Activated CD4-positive, alpha-beta memory T cell treated with anti-CD3 and anti-CD28 coated beads for 36 hours (primary cell): ENCODE data around the gene PPP1R13L. TPM values are rescaled to one million over a fixed set of nuclear protein-coding genes. Genes with fewer than 3 reads are reported as not detected.

Source experiments
- CTCF ChIA-PET: fragments of 350-600 bp; sonication (Branson Sonifier 250); formaldehyde crosslinking; loops from one replicate; lab custom pipeline; 2021; ENCODE audit warnings: antibody characterized with exemption, inconsistent platforms; lab: Charles Lee
- POLR2A ChIA-PET: fragments of 350-600 bp; sonication (Branson Sonifier 250); formaldehyde crosslinking; loops from one replicate; lab custom pipeline; 2021; ENCODE audit warnings: antibody characterized with exemption; lab: Charles Lee
- DNase-seq: peaks from one replicate; pipeline ENCODE4 v3.0.0-alpha.2; 2020
- H3K27ac Mint-ChIP-seq: one replicate; pipeline ENCODE4 v1.8.0; 2021; ENCODE audit warnings: mixed read lengths
- H3K27me3 Mint-ChIP-seq: one replicate; pipeline ENCODE4 v1.8.0; 2021; ENCODE audit warnings: mixed read lengths
- H3K36me3 Mint-ChIP-seq: one replicate; pipeline ENCODE4 v1.8.0; 2021; ENCODE audit warnings: mixed read lengths
- H3K4me1 Mint-ChIP-seq: one replicate; pipeline ENCODE4 v1.8.0; 2021; ENCODE audit warnings: low read depth, mixed read lengths
- H3K4me3 Mint-ChIP-seq: one replicate; pipeline ENCODE4 v1.8.0; 2021; ENCODE audit warnings: mild to moderate bottlenecking, mixed read lengths
- H3K9me3 Mint-ChIP-seq: one replicate; pipeline ENCODE4 v1.8.0; 2021; ENCODE audit warnings: mixed read lengths
- intact Hi-C: fragments of 100-400 bp; cut with micrococcal nuclease; formaldehyde crosslinking; loops from one replicate; pipeline ENCODE4 v1.15.1; 2023
- total RNA-seq, 2 experiments: library from RNA; stranded (reverse); gene quantifications; one replicate each; pipeline ENCODE4 v1.2.3, GENCODE V29; 2021

The PPP1R13L gene
- total RNA-seq, 2 experiments from 2014 or later, result 8.1 to 9.2 TPM

GRCh38 chr19:45349430-45349941, 55.4 kb downstream of the PPP1R13L start:
- CTCF ChIA-PET, result no interaction called here
- POLR2A ChIA-PET, result no interaction called here
- intact Hi-C loops, result no loop called here
- Mint-ChIP-seq H3K36me3 (peaks cover 7% of the 10 kb centered on the region), H3K4me3 (no peak overlapping the region), H3K9me3 (no peaks in the 10 kb centered on the region), H3K27me3 (peaks cover 11% of the 10 kb centered on the region), H3K27ac (no peak overlapping the region), H3K4me1 (no peaks in the 10 kb centered on the region)
- no peak for DNase-seq

GRCh38 chr19:45349126-45349415, 55.8 kb downstream of the PPP1R13L start:
- ChIA-PET CTCF (no interaction called here), POLR2A (no interaction called here)
- no peak overlapping the region for H3K27ac Mint-ChIP-seq
- H3K36me3 Mint-ChIP-seq, result peaks cover 7% of the 10 kb centered on the region
- intact Hi-C loops, result no loop called here
- H3K4me1 Mint-ChIP-seq, result no peaks in the 10 kb centered on the region
- H3K4me3 Mint-ChIP-seq, result no peak overlapping the region
- DNase-seq, result no peak
- H3K9me3 Mint-ChIP-seq, result no peaks in the 10 kb centered on the region
- peaks cover 13% of the 10 kb centered on the region for H3K27me3 Mint-ChIP-seq

- intact Hi-C loops, result no loop called here
- H3K4me1 Mint-ChIP-seq, result no peaks in the 10 kb centered on the region
- POLR2A ChIA-PET, result no interaction called here
- H3K4me3 Mint-ChIP-seq, result no peak overlapping the region
- no peak for DNase-seq
- CTCF ChIA-PET, result no interaction called here
- H3K27me3 Mint-ChIP-seq, result peaks cover 13% of the 10 kb centered on the region
- H3K27ac Mint-ChIP-seq, result no peak overlapping the region
- H3K36me3 Mint-ChIP-seq, result peaks cover 6% of the 10 kb centered on the region
- no peaks in the 10 kb centered on the region for H3K9me3 Mint-ChIP-seq
Observed at GRCh38 chr19:45348367-45349125, 56.3 kb downstream of the PPP1R13L start.

- Mint-ChIP-seq H3K9me3 (no peaks in the 10 kb centered on the region), H3K4me1 (no peaks in the 10 kb centered on the region), H3K27ac (no peak overlapping the region), H3K36me3 (peaks cover 3% of the 10 kb centered on the region), H3K27me3 (peaks cover 13% of the 10 kb centered on the region), H3K4me3 (no peak overlapping the region)
- POLR2A ChIA-PET, result no interaction called here
- CTCF ChIA-PET, result no interaction called here
- DNase-seq, result no peak
- intact Hi-C loops, result no loop called here
Observed at GRCh38 chr19:45347570-45348366, 57.1 kb downstream of the PPP1R13L start.

- Mint-ChIP-seq H3K36me3 (no peaks in the 10 kb centered on the region), H3K9me3 (no peaks in the 10 kb centered on the region), H3K4me3 (no peak overlapping the region), H3K27me3 (peaks cover 13% of the 10 kb centered on the region), H3K27ac (no peak overlapping the region), H3K4me1 (no peaks in the 10 kb centered on the region)
- ChIA-PET POLR2A (no interaction called here), CTCF (no interaction called here)
- no peak for DNase-seq
- intact Hi-C loops, result no loop called here
Observed at GRCh38 chr19:45346449-45346848, 58.4 kb downstream of the PPP1R13L start.

- Mint-ChIP-seq H3K27ac (no peak overlapping the region), H3K36me3 (no peaks in the 10 kb centered on the region), H3K4me1 (no peaks in the 10 kb centered on the region), H3K27me3 (peaks cover 13% of the 10 kb centered on the region), H3K4me3 (no peak overlapping the region), H3K9me3 (no peaks in the 10 kb centered on the region)
- DNase-seq, result no peak
- CTCF ChIA-PET, result no interaction called here
- POLR2A ChIA-PET, result no interaction called here
- intact Hi-C loops, result no loop called here
Observed at GRCh38 chr19:45345506-45345860, 59.4 kb downstream of the PPP1R13L start.

- DNase-seq, result no peak
- POLR2A ChIA-PET, result no interaction called here
- Mint-ChIP-seq H3K36me3 (no peaks in the 10 kb centered on the region), H3K9me3 (no peaks in the 10 kb centered on the region), H3K4me1 (peaks cover 2% of the 10 kb centered on the region), H3K4me3 (no peak overlapping the region), H3K27ac (no peak overlapping the region), H3K27me3 (peaks cover 17% of the 10 kb centered on the region)
- CTCF ChIA-PET, result no interaction called here
- intact Hi-C loops, result no loop called here
Observed at GRCh38 chr19:45344621-45345505, 60.0 kb downstream of the PPP1R13L start.

GRCh38 chr19:45342911-45343310, 62.0 kb downstream of the PPP1R13L start:
- POLR2A ChIA-PET, result no interaction called here

GRCh38 chr19:45340899-45341453, 63.9 kb downstream of the PPP1R13L start:
- Mint-ChIP-seq H3K27me3 (peaks cover 23% of the 10 kb centered on the region), H3K27ac (no peak overlapping the region), H3K36me3 (no peaks in the 10 kb centered on the region), H3K4me1 (peaks cover 4% of the 10 kb centered on the region), H3K4me3 (no peak overlapping the region), H3K9me3 (no peaks in the 10 kb centered on the region)
- ChIA-PET CTCF (no interaction called here), POLR2A (no interaction called here)
- DNase-seq, result peak; percentile 17
- intact Hi-C loops, result no loop called here

More at GRCh38 chr19:45342911-45343310, 62.0 kb downstream of the PPP1R13L start:
- H3K27ac Mint-ChIP-seq, result no peak overlapping the region
- no peaks in the 10 kb centered on the region for H3K36me3 Mint-ChIP-seq
- no peak overlapping the region for H3K4me3 Mint-ChIP-seq
- H3K9me3 Mint-ChIP-seq, result no peaks in the 10 kb centered on the region
- CTCF ChIA-PET, result no interaction called here
- DNase-seq, result no peak
- intact Hi-C loops, result no loop called here
- H3K4me1 Mint-ChIP-seq, result peaks cover 4% of the 10 kb centered on the region
- peaks cover 22% of the 10 kb centered on the region for H3K27me3 Mint-ChIP-seq

GRCh38 chr19:45340232-45340898, 64.5 kb downstream of the PPP1R13L start, which contains the start of gene KLC3:
TSS of gene KLC3 (plus strand) at chr19:45340750. CDS start at chr19:45345542, 4,792 bp downstream.
- Mint-ChIP-seq H3K27me3 (peaks cover 21% of the 10 kb centered on the region), H3K4me3 (peak within 1 kb of the TSS; percentile 36), H3K9me3 (no peaks in the 10 kb centered on the region), H3K27ac (no peak within 1 kb of the TSS), H3K36me3 (no peaks in the 10 kb centered on the region), H3K4me1 (peaks cover 4% of the 10 kb centered on the region)
- ChIA-PET CTCF (no interaction called here), POLR2A (no interaction called here)
- intact Hi-C loops, result no loop called here
- DNase-seq, result peak; percentile 55

- DNase-seq, result no peak
- Mint-ChIP-seq H3K9me3 (no peaks in the 10 kb centered on the region), H3K4me3 (no peak overlapping the region), H3K27ac (no peak overlapping the region), H3K4me1 (peaks cover 4% of the 10 kb centered on the region), H3K36me3 (no peaks in the 10 kb centered on the region), H3K27me3 (peaks cover 17% of the 10 kb centered on the region)
- ChIA-PET CTCF (interaction anchor here (0.9 to 3.4 kb wide), 9 partner anchors 13 to 221 kb away, joined by 3 to 17 read pairs (median 4); no protein-coding TSS in a partner anchor), POLR2A (no interaction called here)
- intact Hi-C loops, result loop anchor here (5.0 kb wide), 2 partner anchors 87 to 147 kb away; partner anchors contain the start of gene MARK4
Observed at GRCh38 chr19:45339629-45340028, 65.2 kb downstream of the PPP1R13L start.
